B cell (primary cell): ENCODE results near the gene ZBTB37.
"Not testable (repeated sequence)": the region's sequence is repeated elsewhere in the genome, so short reads cannot be mapped to it uniquely, and the experiment has no call there.

ENCODE experiments used
- EZH2 ChIP-seq: IDR thresholded peaks from 2 replicates; pipeline ENCODE4 v1.6.1; 2012; ENCODE audit warnings: borderline replicate concordance, low read depth, mild to moderate bottlenecking, moderate library complexity, low read length; ENCODE audit not compliant: insufficient read depth, poor library complexity, severe bottlenecking
- TF ChIP-seq, protein P1 (sequence below): fragments of 200-600 bp; IDR thresholded peaks from one replicate; pipeline ENCODE4 v1.8.0; 2022; ENCODE audit warnings: antibody characterized with exemption, mild to moderate bottlenecking

DNA sequence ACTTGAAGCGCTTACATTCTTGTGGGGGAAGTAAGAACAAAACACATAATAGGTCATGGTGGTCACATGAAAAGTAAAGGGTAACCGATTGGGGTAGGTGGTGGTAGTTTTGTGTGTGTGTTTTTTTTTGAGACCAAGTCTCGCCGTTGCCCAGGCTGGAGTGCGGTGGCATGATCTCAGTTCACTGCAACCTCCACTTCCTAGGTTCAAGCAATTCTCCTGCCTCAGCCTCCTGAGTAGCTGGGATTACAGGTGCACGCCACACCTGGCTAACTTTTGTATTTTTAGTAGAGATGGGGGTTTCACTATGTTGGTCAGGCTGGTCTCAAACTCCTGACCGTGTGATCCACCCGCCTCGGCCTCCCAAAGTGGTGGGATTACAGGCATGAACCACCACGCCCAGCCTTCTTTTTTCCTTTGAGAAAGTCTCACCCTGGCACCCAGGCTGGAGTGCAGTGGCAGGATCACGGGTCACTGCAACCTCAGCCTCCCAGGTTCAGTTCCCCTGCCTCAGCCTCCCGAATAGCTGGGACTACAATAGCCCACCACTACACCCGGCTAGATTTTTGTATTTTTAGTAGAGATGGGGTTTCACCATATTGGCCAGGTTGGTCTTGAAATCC lies 5.9 kb upstream of the ZBTB37 start:
- TF ChIP-seq, protein P1, sequence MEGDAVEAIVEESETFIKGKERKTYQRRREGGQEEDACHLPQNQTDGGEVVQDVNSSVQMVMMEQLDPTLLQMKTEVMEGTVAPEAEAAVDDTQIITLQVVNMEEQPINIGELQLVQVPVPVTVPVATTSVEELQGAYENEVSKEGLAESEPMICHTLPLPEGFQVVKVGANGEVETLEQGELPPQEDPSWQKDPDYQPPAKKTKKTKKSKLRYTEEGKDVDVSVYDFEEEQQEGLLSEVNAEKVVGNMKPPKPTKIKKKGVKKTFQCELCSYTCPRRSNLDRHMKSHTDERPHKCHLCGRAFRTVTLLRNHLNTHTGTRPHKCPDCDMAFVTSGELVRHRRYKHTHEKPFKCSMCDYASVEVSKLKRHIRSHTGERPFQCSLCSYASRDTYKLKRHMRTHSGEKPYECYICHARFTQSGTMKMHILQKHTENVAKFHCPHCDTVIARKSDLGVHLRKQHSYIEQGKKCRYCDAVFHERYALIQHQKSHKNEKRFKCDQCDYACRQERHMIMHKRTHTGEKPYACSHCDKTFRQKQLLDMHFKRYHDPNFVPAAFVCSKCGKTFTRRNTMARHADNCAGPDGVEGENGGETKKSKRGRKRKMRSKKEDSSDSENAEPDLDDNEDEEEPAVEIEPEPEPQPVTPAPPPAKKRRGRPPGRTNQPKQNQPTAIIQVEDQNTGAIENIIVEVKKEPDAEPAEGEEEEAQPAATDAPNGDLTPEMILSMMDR: not testable (repeated sequence)
- not testable (repeated sequence) for TF ChIP-seq EZH2
